GM10266 (cell line): ENCODE data around the gene DPYD.

Source experiments
- DNase-seq: peaks from one replicate; pipeline ENCODE4 v3.0.0; 2012; ENCODE audit errors: extremely low spot score
- CTCF ChIP-seq: IDR thresholded peaks from 2 replicates; pipeline ENCODE4 v1.5.1; 2012; ENCODE audit warnings: mild to moderate bottlenecking, low read depth; ENCODE audit not compliant: control insufficient read depth, insufficient read depth; ENCODE audit errors: missing control alignments

The DPYD gene

GRCh38 chr1:97307568-97307967 is 613.3 kb downstream of the DPYD start:
- no peak for TF ChIP-seq CTCF
- DNase-seq: no peak

- DNase-seq: no peak
- no peak for TF ChIP-seq CTCF
These were observed 613.7 kb downstream of the DPYD start for GRCh38 chr1:97307151-97307550.

- no peak for DNase-seq
- no peak for TF ChIP-seq CTCF
These were observed 614.3 kb downstream of the DPYD start for GRCh38 chr1:97306504-97306903.

GRCh38 chr1:97304366-97304765 is 616.5 kb downstream of the DPYD start:
- DNase-seq: no peak

GRCh38 chr1:97298966-97299365 is 621.9 kb downstream of the DPYD start:
- no peak for DNase-seq
- TF ChIP-seq CTCF: no peak

More at GRCh38 chr1:97304366-97304765, 616.5 kb downstream of the DPYD start:
- no peak for TF ChIP-seq CTCF

GRCh38 chr1:97297611-97298010 is 623.2 kb downstream of the DPYD start:
- no peak for DNase-seq
- no peak for TF ChIP-seq CTCF

GRCh38 chr1:97281962-97282361 is 638.9 kb downstream of the DPYD start:
- no peak for TF ChIP-seq CTCF
- no peak for DNase-seq
